ENCODE measurements around the gene DCDC2.
"Not testable (repeated sequence)": the region's sequence is repeated elsewhere in the genome, so short reads cannot be mapped to it uniquely, and the experiment has no call there.

The DCDC2 gene

GRCh38 chr6:24272148-24272547 is 85.7 kb downstream of the DCDC2 start:
- DNase-seq (ENCODE audit: low read depth in 2 of 2) = no peak

- no peak for DNase-seq (ENCODE audit: low read depth in 2 of 2)
Observed at GRCh38 chr6:24270011-24270410, 87.8 kb downstream of the DCDC2 start.

- DNase-seq (ENCODE audit: low read depth in 2 of 2) = not testable (repeated sequence)
Observed at GRCh38 chr6:24258214-24258613, 99.6 kb downstream of the DCDC2 start.

GRCh38 chr6:24257282-24257681 is 100.6 kb downstream of the DCDC2 start:
- no peak for DNase-seq (ENCODE audit: low read depth in 2 of 2)

GRCh38 chr6:24255676-24256075 is 102.2 kb downstream of the DCDC2 start:
- no peak for DNase-seq (ENCODE audit: low read depth in 2 of 2)

- no peak for DNase-seq (ENCODE audit: low read depth in 2 of 2)
Observed at GRCh38 chr6:24253360-24253759, 104.5 kb downstream of the DCDC2 start.

- DNase-seq (ENCODE audit: low read depth in 2 of 2) = no peak
Observed at GRCh38 chr6:24252280-24252679, 105.6 kb downstream of the DCDC2 start.

GRCh38 chr6:24251339-24251738 is 106.5 kb downstream of the DCDC2 start:
- no peak for DNase-seq (ENCODE audit: low read depth in 2 of 2)

GRCh38 chr6:24249926-24250325 is 107.9 kb downstream of the DCDC2 start:
- DNase-seq (ENCODE audit: low read depth in 2 of 2) = no peak

GRCh38 chr6:24245275-24245674 is 112.6 kb downstream of the DCDC2 start:
- DNase-seq (ENCODE audit: low read depth in 2 of 2) = no peak

GRCh38 chr6:24242924-24243323 is 114.9 kb downstream of the DCDC2 start:
- DNase-seq (ENCODE audit: low read depth in 2 of 2) = no peak

- DNase-seq (ENCODE audit: low read depth in 2 of 2) = not testable (repeated sequence)
Observed at GRCh38 chr6:24241779-24242178, 116.1 kb downstream of the DCDC2 start.

- no peak for DNase-seq (ENCODE audit: low read depth in 2 of 2)
Observed at GRCh38 chr6:24240943-24241342, 116.9 kb downstream of the DCDC2 start.

GRCh38 chr6:24240380-24240928 is 117.4 kb downstream of the DCDC2 start:
- DNase-seq (ENCODE audit: low read depth in 2 of 2) = no peak

GRCh38 chr6:24238700-24239099 is 119.2 kb downstream of the DCDC2 start:
- no peak for DNase-seq (ENCODE audit: low read depth in 2 of 2)

GRCh38 chr6:24236779-24237178 is 121.1 kb downstream of the DCDC2 start:
- not testable (repeated sequence) for DNase-seq (ENCODE audit: low read depth in 2 of 2)

GRCh38 chr6:24233813-24234442 is 123.9 kb downstream of the DCDC2 start:
- DNase-seq (ENCODE audit: low read depth in 2 of 2) = no peak

GRCh38 chr6:24231438-24231977 is 126.4 kb downstream of the DCDC2 start:
- DNase-seq (ENCODE audit: low read depth in 2 of 2) = no peak

GRCh38 chr6:24229696-24230405 is 128.0 kb downstream of the DCDC2 start:
- no peak for DNase-seq (ENCODE audit: low read depth in 2 of 2)

GRCh38 chr6:24228681-24229255 is 129.1 kb downstream of the DCDC2 start:
- no peak for DNase-seq (ENCODE audit: low read depth in 2 of 2)

- DNase-seq (ENCODE audit: low read depth in 2 of 2) = no peak
Observed at GRCh38 chr6:24228123-24228522, 129.7 kb downstream of the DCDC2 start.

GRCh38 chr6:24227556-24227955 is 130.3 kb downstream of the DCDC2 start:
- DNase-seq (ENCODE audit: low read depth in 2 of 2) = no peak

GRCh38 chr6:24226541-24226940 is 131.3 kb downstream of the DCDC2 start:
- no peak for DNase-seq (ENCODE audit: low read depth in 2 of 2)
